Stomach (tissue), 4 donors: ENCODE measurements around the gene KCNK1.

Experiments
- EP300 ChIP-seq: sonication (generic); formaldehyde crosslinking; IDR thresholded peaks from one replicate; pipeline ENCODE4 v1.6.1; 2017; ENCODE audit warnings: antibody characterized with exemption
- POLR2A ChIP-seq, 4 donors: fragments of 450-650 bp; IDR thresholded peaks; one replicate each; pipeline ENCODE4 v1.6.1; 2016; ENCODE audit warnings: antibody characterized with exemption in 4 of 4, control low read depth in 2 of 4, mild to moderate bottlenecking in 1 of 4, moderate library complexity in 1 of 4
- TF ChIP-seq, protein P1 (sequence below), 7 experiments: fragments of 450-650 bp in 4 of 7; fragments of 200-600 bp in 3 of 7; sonication (generic) in 3 of 7; IDR thresholded peaks; one replicate each; pipeline ENCODE4 v1.5.1; 2016 to 2019; ENCODE audit warnings: antibody characterized with exemption in 7 of 7, control low read depth in 2 of 7, mild to moderate bottlenecking in 1 of 7

DNA sequence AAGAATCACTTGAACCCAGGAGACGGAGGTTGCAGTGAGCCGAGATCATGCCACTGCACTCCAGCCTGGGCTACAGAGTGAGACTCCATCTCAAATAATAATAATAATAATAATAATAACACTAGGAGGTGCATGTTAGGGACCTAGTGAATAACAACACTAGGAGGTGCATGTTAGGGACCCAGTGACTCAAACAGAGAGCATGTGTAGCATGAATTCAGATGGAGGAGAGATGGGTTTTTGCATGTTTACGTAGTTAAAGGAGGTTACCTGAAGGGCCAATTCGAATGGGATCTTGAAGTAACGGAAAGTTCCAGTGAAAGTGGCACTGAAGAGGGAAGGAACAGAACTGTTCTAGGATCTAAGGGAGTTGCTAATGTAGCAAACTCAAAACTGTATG is 7.1 kb upstream of the KCNK1 start:
- TF ChIP-seq, protein P1, sequence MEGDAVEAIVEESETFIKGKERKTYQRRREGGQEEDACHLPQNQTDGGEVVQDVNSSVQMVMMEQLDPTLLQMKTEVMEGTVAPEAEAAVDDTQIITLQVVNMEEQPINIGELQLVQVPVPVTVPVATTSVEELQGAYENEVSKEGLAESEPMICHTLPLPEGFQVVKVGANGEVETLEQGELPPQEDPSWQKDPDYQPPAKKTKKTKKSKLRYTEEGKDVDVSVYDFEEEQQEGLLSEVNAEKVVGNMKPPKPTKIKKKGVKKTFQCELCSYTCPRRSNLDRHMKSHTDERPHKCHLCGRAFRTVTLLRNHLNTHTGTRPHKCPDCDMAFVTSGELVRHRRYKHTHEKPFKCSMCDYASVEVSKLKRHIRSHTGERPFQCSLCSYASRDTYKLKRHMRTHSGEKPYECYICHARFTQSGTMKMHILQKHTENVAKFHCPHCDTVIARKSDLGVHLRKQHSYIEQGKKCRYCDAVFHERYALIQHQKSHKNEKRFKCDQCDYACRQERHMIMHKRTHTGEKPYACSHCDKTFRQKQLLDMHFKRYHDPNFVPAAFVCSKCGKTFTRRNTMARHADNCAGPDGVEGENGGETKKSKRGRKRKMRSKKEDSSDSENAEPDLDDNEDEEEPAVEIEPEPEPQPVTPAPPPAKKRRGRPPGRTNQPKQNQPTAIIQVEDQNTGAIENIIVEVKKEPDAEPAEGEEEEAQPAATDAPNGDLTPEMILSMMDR (IDR thresholded peaks at IDR 0.05), result no peak
- no peak for TF ChIP-seq POLR2A (IDR thresholded peaks at IDR 0.05)
- no peak for TF ChIP-seq EP300
